Heart left ventricle (tissue), 16 donors: ENCODE measurements around the gene KIF24. TPM values are rescaled to one million over a fixed set of nuclear protein-coding genes. Genes with fewer than 3 reads are reported as not detected.

Experiments used
- ATAC-seq, 4 donors: fragments of 200-7000 bp; cut with Tn5 transposase; one replicate each; pipeline ENCODE4 v1.9.1; 2020 to 2022; ENCODE audit warnings: moderate library complexity in 4 of 4, mild to moderate bottlenecking in 3 of 4, moderate number of reproducible peaks in 1 of 4
- DNase-seq, 5 donors: peaks; one replicate each; pipeline ENCODE4 v3.0.0-alpha.2; 2020
- H3K27ac ChIP-seq, 12 donors: fragments of 200-600 bp; sonication (generic) in 4 of 12; one replicate each; pipeline versions ENCODE4 v1.5.0 to v1.8.0; 2016 to 2022; ENCODE audit warnings: mild to moderate bottlenecking in 2 of 12
- H3K27me3 ChIP-seq, 9 donors: fragments of 200-600 bp; sonication (generic) in 2 of 9; one replicate each; pipeline versions ENCODE4 v1.5.1 to v1.8.0; 2016 to 2022; ENCODE audit warnings: mild to moderate bottlenecking in 3 of 9
- H3K36me3 ChIP-seq, 9 donors: fragments of 200-600 bp; sonication (generic) in 2 of 9; one replicate each; pipeline versions ENCODE4 v1.5.0 to v1.8.0; 2018 to 2022; ENCODE audit warnings: mild to moderate bottlenecking in 2 of 9
- H3K4me1 ChIP-seq, 12 donors: fragments of 200-600 bp; sonication (generic) in 4 of 12; one replicate each; pipeline versions ENCODE4 v1.5.0 to v1.8.0; 2016 to 2022; ENCODE audit warnings: mild to moderate bottlenecking in 3 of 12
- H3K4me3 ChIP-seq, 12 donors: fragments of 200-600 bp; sonication (generic) in 4 of 12; one replicate each; pipeline versions ENCODE4 v1.5.0 to v1.8.0; 2017 to 2022; ENCODE audit warnings: mild to moderate bottlenecking in 9 of 12, moderate library complexity in 4 of 12
- H3K9me3 ChIP-seq, 12 donors: fragments of 200-600 bp; sonication (generic) in 4 of 12; one replicate each; pipeline versions ENCODE4 v1.5.0 to v1.8.0; 2016 to 2022; ENCODE audit warnings: mild to moderate bottlenecking in 1 of 12
- POLR2A ChIP-seq, 2 donors: fragments of 450-650 bp; IDR thresholded peaks; one replicate each; pipeline ENCODE4 v1.6.1; 2017; ENCODE audit warnings: antibody characterized with exemption in 2 of 2, mild to moderate bottlenecking in 2 of 2, moderate library complexity in 2 of 2
- WGBS, 4 donors: extraction: QIAGEN DNeasy Blood & Tissue Kit in 2 of 4; methylation state at CpG; one replicate each; pipeline versions ENCODE4 v1.1.5 to v1.1.7; 2013 to 2018; 5-methylcytosine and 5-hydroxymethylcytosine counted together
- intact Hi-C, 10 donors: fragments of 100-400 bp; cut with DNase I; formaldehyde crosslinking; loops; one replicate each; pipeline versions ENCODE4 v1.11.1 to v1.14.2; 2022
- polyA plus RNA-seq, 2 donors: library from polyadenylated mRNA; stranded (reverse); fragments of 200-250 nt; gene quantifications; one replicate each; pipeline ENCODE4 v1.2.3, GENCODE V29; 2013
- total RNA-seq, 9 donors: library from RNA; depleted of rRNA in 2 of 9; stranded (reverse); fragments of >200 nt in 2 of 9; fragmentation: NEBNext Ultra II Directional in 3 of 9; extraction: Animal tissue kit (Norgen Biotek cat#: 25700) in 3 of 9; gene quantifications; one replicate each; pipeline versions ENCODE4 v1.1.0 to v1.2.4, GENCODE V29; 2016 to 2023
- TF ChIP-seq, protein P1 (sequence below), 12 donors: fragments of 200-600 bp; sonication (generic) in 4 of 12; IDR thresholded peaks; one replicate each; pipeline versions ENCODE4 v1.5.0 to v1.8.0; 2018 to 2022; ENCODE audit warnings: antibody characterized with exemption in 12 of 12, mild to moderate bottlenecking in 5 of 12
- donor health status: ischemic (EF 13 %, LVEDD 7.1; RV severe dilation, severe dysfunction).
- donor health status: healthy with polysubstance abuse.
- donor health status: DM: no; HTN: yes; CAD: no.
- donor health status: DM: no; HTN: no; CAD: no.
- donor health status: ischemic (EF 25% LVEDD 6.9; RV normal size, moderate dysfunction).
- donor health status: ischemic (EF 25% LVEDD 5.7; RV mildly dilated, moderate dysfunction).
- donor health status: healthy.
- donor health status: DM: yes; HTN: yes; CAD: no.
- donor health status: ischemic (EF 35%, LVEDD 5.7; RV mildly dilated, moderate dysfunction).
- donor health status: nonischemic (EF 11% LVEDD 7.7; RV severe dilation, severe dysfunction).
- donor health status: DM: yes; HTN: yes; CAD: no.
- donor health status: PGD.
- donor health status: ischemic (EF 29% LVEDD 5.4; RV normal size, mild dysfunction).
- donor health status: nonischemic (EF 23%, LVEDD 6.1; RV moderate dilation, normal function).

The KIF24 gene
- total and polyA plus RNA-seq, 11 donors, result 0.19 to 1.6 (median 0.64) TPM

DNA sequence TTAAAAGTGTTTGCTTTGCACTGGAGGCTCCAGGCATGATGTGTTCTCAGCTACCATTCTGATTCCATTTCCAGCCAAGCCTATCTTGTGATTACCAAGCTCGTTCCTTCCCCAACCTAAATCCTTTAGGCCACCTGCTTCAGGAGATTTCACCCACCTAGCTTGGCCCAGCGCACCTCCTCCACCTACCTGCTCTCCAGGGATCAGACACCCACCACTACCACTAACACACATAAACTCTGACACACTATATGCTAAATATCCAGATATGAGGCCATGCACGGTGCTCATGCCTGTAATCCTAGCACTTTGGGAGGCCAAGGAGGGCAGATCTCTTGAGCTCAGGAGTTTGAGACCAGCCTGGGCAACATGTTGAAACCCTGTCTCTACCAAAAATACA, 45.3 kb upstream of the KIF24 start:
- TF ChIP-seq POLR2A (IDR thresholded peaks at IDR 0.05), result no peak
- TF ChIP-seq, protein P1, sequence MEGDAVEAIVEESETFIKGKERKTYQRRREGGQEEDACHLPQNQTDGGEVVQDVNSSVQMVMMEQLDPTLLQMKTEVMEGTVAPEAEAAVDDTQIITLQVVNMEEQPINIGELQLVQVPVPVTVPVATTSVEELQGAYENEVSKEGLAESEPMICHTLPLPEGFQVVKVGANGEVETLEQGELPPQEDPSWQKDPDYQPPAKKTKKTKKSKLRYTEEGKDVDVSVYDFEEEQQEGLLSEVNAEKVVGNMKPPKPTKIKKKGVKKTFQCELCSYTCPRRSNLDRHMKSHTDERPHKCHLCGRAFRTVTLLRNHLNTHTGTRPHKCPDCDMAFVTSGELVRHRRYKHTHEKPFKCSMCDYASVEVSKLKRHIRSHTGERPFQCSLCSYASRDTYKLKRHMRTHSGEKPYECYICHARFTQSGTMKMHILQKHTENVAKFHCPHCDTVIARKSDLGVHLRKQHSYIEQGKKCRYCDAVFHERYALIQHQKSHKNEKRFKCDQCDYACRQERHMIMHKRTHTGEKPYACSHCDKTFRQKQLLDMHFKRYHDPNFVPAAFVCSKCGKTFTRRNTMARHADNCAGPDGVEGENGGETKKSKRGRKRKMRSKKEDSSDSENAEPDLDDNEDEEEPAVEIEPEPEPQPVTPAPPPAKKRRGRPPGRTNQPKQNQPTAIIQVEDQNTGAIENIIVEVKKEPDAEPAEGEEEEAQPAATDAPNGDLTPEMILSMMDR (IDR thresholded peaks at IDR 0.05), result no peak
- intact Hi-C loops, result no loop called here
- H3K36me3 ChIP-seq, result peaks cover 0 to 23% (median 6%) of the 10 kb centered on the region in 9 donors
- 89 to 99% (median 96%) methylated on average over 3 of the region's 3 CpGs for WGBS, 4 donors
- peaks cover 0 to 35% (median 14%) of the 10 kb centered on the region in 12 donors for H3K4me1 ChIP-seq
- peaks cover 0 to 9% (median 0%) of the 10 kb centered on the region in 9 donors for H3K27me3 ChIP-seq
- H3K4me3 ChIP-seq, result no peak overlapping the region
- ATAC-seq (no peak), DNase-seq (no peak)
- H3K9me3 ChIP-seq, result no peaks in the 10 kb centered on the region
- H3K27ac ChIP-seq, result no peak overlapping the region

DNA sequence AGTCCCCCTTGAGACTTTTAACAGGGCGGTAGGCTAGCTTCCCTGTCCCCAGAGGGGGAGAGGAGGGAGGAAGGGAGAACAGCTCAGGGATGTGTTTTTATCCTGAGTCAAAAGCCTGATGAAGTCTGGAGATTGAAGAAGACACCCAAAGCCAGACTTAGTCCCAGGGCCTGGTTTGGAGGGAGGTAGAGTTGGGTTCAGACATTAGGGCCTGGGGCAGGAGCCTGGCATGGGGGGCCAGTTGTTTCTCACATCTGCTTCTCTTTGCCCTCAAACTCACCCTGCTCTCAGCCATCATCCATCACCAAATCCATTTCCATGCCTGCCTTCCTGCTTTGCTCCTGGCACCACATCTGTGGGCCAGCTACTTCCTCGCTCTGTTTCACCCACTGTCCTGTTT, 44.7 kb upstream of the KIF24 start:
- Histone ChIP-seq H3K36me3 (peaks cover 0 to 23% (median 6%) of the 10 kb centered on the region in 9 donors), H3K4me3 (no peak overlapping the region), H3K9me3 (no peaks in the 10 kb centered on the region), H3K27ac (peak overlapping the region in 1 of 12 donors; percentile 5), H3K27me3 (peaks cover 0 to 9% (median 0%) of the 10 kb centered on the region in 9 donors), H3K4me1 (peaks cover 0 to 32% (median 12%) of the 10 kb centered on the region in 12 donors)
- intact Hi-C loops, result no loop called here
- WGBS, 4 donors, result 94 to 98% (median 96%) methylated on average over 2 of the region's 2 CpGs
- DNase-seq (no peak), ATAC-seq (no peak)
- TF ChIP-seq, protein P1 (IDR thresholded peaks at IDR 0.05), result no peak
- no peak for TF ChIP-seq POLR2A (IDR thresholded peaks at IDR 0.05)

DNA sequence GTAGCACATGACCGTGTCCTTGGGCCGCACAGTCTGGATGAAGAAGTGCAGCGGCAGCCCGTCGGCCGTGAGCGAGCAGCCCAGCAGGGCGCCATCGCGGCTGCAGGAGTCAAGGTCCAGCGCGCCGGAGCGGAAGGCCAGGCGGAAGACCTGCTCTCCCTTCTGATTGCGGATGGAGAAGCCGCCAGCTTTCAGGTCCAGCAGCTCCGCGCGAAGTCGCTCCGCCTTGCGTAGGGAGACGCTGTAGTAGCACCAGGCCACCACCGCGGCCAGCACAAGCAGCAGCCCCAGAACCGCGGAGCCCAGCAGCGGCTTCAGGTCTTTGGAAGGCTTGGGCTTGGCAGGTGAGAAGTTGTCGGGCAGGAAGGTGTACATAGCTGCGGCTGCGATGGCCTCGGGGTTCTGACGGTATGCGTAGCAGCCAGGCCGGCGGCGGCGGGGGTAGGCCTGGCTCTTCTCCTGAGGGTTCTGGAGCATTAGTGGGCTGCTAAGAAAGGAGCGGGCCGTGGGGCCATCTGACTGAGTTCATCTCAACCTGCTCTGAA, 43.5 kb upstream of the KIF24 start:
- Histone ChIP-seq H3K4me3 (no peak overlapping the region), H3K9me3 (no peaks in the 10 kb centered on the region), H3K4me1 (peaks cover 0 to 30% (median 11%) of the 10 kb centered on the region in 12 donors), H3K36me3 (peaks cover 0 to 23% (median 6%) of the 10 kb centered on the region in 9 donors), H3K27me3 (peaks cover 0 to 9% (median 0%) of the 10 kb centered on the region in 9 donors), H3K27ac (peak overlapping the region in 1 of 12 donors; percentile 17)
- no peak for ATAC-seq
- WGBS, 4 donors, result 78 to 92% (median 80%) methylated on average over 16 to 41 of the region's 41 CpGs
- no peak for DNase-seq
- no peak for TF ChIP-seq POLR2A (IDR thresholded peaks at IDR 0.05)
- intact Hi-C loops, result no loop called here

DNA sequence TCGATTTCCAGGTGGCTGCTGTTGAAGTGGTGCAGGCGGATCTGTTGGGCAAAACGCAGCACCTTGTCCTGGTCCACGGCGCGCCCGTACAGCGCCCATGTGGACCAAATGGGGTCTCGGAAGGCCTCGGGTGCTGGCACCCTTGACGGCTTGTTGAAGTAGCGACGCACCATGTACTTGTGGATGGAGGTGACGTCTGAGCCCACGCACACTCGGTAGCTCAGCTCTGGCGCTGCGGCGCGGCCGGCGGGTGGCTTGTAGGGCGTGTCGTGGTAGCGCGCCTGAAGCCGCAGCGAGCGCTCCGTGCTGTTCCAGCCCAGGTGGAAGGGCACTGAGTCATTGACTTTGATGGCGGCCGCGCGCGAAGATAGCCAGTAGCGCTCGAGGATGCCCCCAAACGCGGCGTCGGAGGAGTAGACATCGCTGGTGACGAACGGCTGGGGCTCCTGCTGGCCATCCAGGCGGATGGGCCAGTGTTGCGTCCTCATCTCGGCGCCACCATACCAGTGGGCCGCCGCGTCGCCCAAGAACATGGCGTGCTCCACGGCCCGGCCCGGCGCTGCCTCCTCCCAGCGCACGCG, 42.9 kb upstream of the KIF24 start:
- intact Hi-C loops, result no loop called here
- peaks cover 0 to 23% (median 6%) of the 10 kb centered on the region in 9 donors for H3K36me3 ChIP-seq
- H3K27me3 ChIP-seq, result peaks cover 0 to 9% (median 0%) of the 10 kb centered on the region in 9 donors
- TF ChIP-seq, protein P1 (IDR thresholded peaks at IDR 0.05), result no peak
- no peak for TF ChIP-seq POLR2A (IDR thresholded peaks at IDR 0.05)
- ATAC-seq, result no peak
- H3K4me1 ChIP-seq, result peaks cover 0 to 25% (median 11%) of the 10 kb centered on the region in 12 donors
- no peak for DNase-seq
- H3K9me3 ChIP-seq, result no peaks in the 10 kb centered on the region
- no peak overlapping the region for H3K27ac ChIP-seq
- no peak overlapping the region for H3K4me3 ChIP-seq
- WGBS, 4 donors, result 79 to 88% (median 83%) methylated on average over 47 to 60 of the region's 60 CpGs
